Nephron progenitor cell (in vitro differentiated cells): ENCODE results near the gene KIF6.

Experiments used
- DNase-seq: peaks from one replicate; pipeline ENCODE4 v3.0.0; 2021
- H3K27ac Mint-ChIP-seq: 2 replicates; pipeline ENCODE4 v1.8.0; 2021; ENCODE audit warnings: mild to moderate bottlenecking, moderate library complexity, mixed read lengths
- H3K27me3 Mint-ChIP-seq: 2 replicates; pipeline ENCODE4 v1.8.0; 2021; ENCODE audit warnings: mild to moderate bottlenecking, low read depth, mixed read lengths; ENCODE audit not compliant: poor library complexity
- H3K36me3 Mint-ChIP-seq: 2 replicates; pipeline ENCODE4 v1.8.0; 2021; ENCODE audit warnings: low read depth, mixed read lengths
- H3K4me1 Mint-ChIP-seq: 2 replicates; pipeline ENCODE4 v1.8.0; 2021; ENCODE audit warnings: mixed read lengths
- H3K4me3 Mint-ChIP-seq: 2 replicates; pipeline ENCODE4 v1.8.0; 2021; ENCODE audit warnings: mild to moderate bottlenecking, moderate library complexity, mixed read lengths
- H3K9me3 Mint-ChIP-seq: 2 replicates; pipeline ENCODE4 v1.8.0; 2021; ENCODE audit warnings: mild to moderate bottlenecking, moderate library complexity, mixed read lengths
- CTCF ChIP-seq: fragments of 200-600 bp; sonication (generic); IDR thresholded peaks from 2 replicates; pipeline ENCODE4 v1.5.0; 2021; ENCODE audit warnings: antibody characterized with exemption

Gene KIF6

DNA sequence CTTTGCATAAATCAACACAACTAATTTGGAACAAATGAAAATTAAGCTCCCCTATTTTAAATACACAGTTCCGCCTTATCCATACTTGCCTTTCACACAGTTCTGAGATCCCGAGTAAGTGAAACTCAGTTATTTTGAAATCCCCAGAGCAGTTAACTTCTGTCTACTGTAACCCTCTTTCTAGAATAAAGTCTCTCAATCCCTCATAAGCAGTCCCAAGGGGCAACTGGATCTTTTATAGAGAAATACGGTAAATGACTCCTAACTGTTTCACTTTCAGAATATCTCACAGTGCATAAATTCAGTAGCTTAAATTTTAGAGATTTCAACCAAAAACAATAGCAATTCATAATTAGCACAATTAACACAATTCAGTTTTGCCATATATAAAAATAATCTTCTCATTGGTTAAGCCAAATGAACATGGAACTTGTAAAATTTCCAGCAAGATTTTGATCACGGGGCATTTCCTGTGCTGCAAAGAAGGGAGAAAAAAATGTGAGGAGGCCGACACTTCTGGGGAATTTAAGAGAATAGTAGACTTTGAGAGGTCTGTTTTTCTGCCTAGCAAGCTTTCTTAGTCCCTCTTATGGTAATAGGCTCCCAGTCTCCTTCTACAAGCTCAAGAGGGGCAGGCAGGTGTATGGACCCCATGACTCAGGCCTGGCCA is 78.3 kb downstream of the KIF6 start:
- Mint-ChIP-seq H3K9me3 (no peaks in the 10 kb centered on the region), H3K36me3 (no peaks in the 10 kb centered on the region), H3K27ac (no peak overlapping the region), H3K4me1 (peaks cover 10% of the 10 kb centered on the region), H3K27me3 (peaks cover 13% of the 10 kb centered on the region), H3K4me3 (no peak overlapping the region)
- DNase-seq = no peak
- no peak for TF ChIP-seq CTCF

DNA sequence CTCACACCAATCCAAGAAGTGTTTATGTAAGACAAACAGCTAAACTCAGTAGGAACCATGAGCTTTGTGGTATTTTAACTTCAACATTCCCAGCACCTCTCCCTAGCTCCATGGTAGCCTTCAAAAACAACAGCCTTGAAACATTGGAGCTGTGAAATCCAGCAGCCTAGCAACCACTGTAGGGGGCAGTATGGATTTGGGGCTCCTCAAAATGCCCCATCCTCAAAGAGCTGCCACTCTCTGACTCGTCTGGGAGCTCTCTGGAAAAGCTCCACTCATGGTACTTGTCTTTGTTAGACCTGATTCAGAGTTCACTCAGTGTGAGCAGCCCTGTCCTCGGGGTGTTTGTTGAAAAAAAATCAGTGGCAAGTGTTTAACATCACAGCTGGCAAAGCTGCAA is 82.9 kb downstream of the KIF6 start:
- Mint-ChIP-seq H3K4me1 (no peaks in the 10 kb centered on the region), H3K4me3 (no peak overlapping the region), H3K9me3 (no peaks in the 10 kb centered on the region), H3K27me3 (peaks cover 7% of the 10 kb centered on the region), H3K36me3 (no peaks in the 10 kb centered on the region), H3K27ac (no peak overlapping the region)
- no peak for TF ChIP-seq CTCF
- DNase-seq = no peak

GRCh38 chr6:39638126-39638822 is 86.9 kb downstream of the KIF6 start:
- H3K36me3 Mint-ChIP-seq = no peaks in the 10 kb centered on the region
- peaks cover 7% of the 10 kb centered on the region for H3K27me3 Mint-ChIP-seq
- H3K9me3 Mint-ChIP-seq = no peaks in the 10 kb centered on the region

GRCh38 chr6:39634646-39635341 is 90.4 kb downstream of the KIF6 start:
- TF ChIP-seq CTCF = no peak
- H3K4me1 Mint-ChIP-seq = no peaks in the 10 kb centered on the region

More at GRCh38 chr6:39638126-39638822, 86.9 kb downstream of the KIF6 start:
- no peak for DNase-seq
- TF ChIP-seq CTCF = no peak
- Mint-ChIP-seq H3K4me1 (no peaks in the 10 kb centered on the region), H3K27ac (no peak overlapping the region), H3K4me3 (no peak overlapping the region)

DNA sequence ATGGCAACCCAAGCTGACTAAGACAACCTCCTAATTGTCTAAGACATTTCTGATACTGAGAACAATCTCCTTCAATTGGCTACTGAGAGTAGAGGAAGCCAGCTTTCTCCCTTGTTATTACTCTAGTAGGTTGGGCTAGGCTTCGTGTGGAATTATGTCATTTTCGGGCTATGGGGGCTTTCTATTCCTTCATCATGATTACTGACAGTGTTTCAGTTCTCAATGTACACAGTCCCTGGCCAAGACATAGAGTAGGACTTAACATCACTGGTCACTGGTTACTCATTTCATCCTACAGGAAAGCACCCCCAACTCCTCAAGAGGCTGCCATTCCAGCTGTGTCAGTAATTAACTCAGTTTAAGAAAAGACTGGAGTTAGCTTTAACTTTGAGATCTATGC is 100.0 kb downstream of the KIF6 start:
- Mint-ChIP-seq H3K4me1 (no peaks in the 10 kb centered on the region), H3K36me3 (no peaks in the 10 kb centered on the region), H3K27ac (no peak overlapping the region), H3K27me3 (peaks cover 3% of the 10 kb centered on the region), H3K9me3 (no peaks in the 10 kb centered on the region), H3K4me3 (no peak overlapping the region)
- no peak for DNase-seq
- TF ChIP-seq CTCF = no peak

More at GRCh38 chr6:39634646-39635341, 90.4 kb downstream of the KIF6 start:
- Mint-ChIP-seq H3K9me3 (no peaks in the 10 kb centered on the region), H3K36me3 (no peaks in the 10 kb centered on the region), H3K27me3 (no peaks in the 10 kb centered on the region), H3K4me3 (no peak overlapping the region), H3K27ac (no peak overlapping the region)
- no peak for DNase-seq
